Large intestine (tissue), 3 donors: ENCODE results near the gene TYSND1. TPM values are rescaled to one million over a fixed set of nuclear protein-coding genes. Genes with fewer than 3 reads are reported as not detected.
"Not testable (repeated sequence)": the region's sequence is repeated elsewhere in the genome, so short reads cannot be mapped to it uniquely, and the experiment has no call there.

Experiments
- DNase-seq, 2 donors: peaks; one replicate each; pipeline versions ENCODE4 v3.0.0 to v3.0.0-alpha.2; 2013
- H3K27ac ChIP-seq: one replicate; pipeline ENCODE4 v1.5.1; 2013; ENCODE audit warnings: low read length
- H3K27me3 ChIP-seq: 2 replicates; pipeline ENCODE4 v1.6.1; 2013; ENCODE audit warnings: low read length; ENCODE audit not compliant: control insufficient read depth, insufficient read depth
- H3K36me3 ChIP-seq: 2 replicates; pipeline ENCODE4 v1.6.1; 2013; ENCODE audit warnings: low read length; ENCODE audit not compliant: control insufficient read depth, insufficient read depth
- H3K4me1 ChIP-seq: one replicate; pipeline ENCODE4 v1.6.1; 2013; ENCODE audit warnings: low read length; ENCODE audit not compliant: control insufficient read depth, insufficient read depth
- H3K4me3 ChIP-seq: one replicate; pipeline ENCODE4 v1.5.1; 2013; ENCODE audit warnings: low read length
- H3K9me3 ChIP-seq: one replicate; pipeline ENCODE4 v1.6.1; 2013; ENCODE audit warnings: mild to moderate bottlenecking, low read depth, low read length, moderate library complexity; ENCODE audit not compliant: control insufficient read depth
- WGBS: methylation state at CpG from one replicate; pipeline ENCODE4 v1.1.5; 2013; ENCODE audit warnings: low lambda C conversion rate; ENCODE audit not compliant: insufficient coverage; 5-methylcytosine and 5-hydroxymethylcytosine counted together
- polyA plus RNA-seq: library from polyadenylated mRNA; unstranded; fragments of 120-200 nt; gene quantifications from one replicate; pipeline ENCODE4 v1.2.1, GENCODE V29; 2013

The TYSND1 gene
- polyA plus RNA-seq, 1 donor: 15.7 TPM

DNA sequence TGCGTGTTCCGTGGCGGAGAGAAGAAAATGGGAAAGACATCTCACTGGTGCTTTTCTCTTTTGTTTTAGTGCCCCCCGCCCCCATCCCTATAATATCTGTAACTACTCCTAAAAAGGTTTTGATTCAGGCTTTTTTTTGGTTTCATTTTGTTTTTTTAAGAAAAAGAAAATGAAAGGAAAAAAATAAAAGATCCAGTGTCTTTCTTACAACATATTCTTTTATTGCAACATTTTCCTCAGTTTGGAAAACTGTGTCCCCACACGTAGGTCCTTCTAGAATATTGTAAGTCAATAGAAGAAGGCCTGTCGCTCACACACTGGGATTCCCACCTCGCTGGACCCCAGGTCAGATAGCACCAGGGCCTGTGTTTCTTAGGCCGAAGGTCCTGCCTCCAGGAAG lies 34.4 kb downstream of the TYSND1 start:
- peaks cover 42% of the 10 kb centered on the region for H3K36me3 ChIP-seq
- DNase-seq: no peak
- no CpG with 5 or more reads among the region's 8 CpGs for WGBS
- H3K27ac ChIP-seq: no peak overlapping the region
- H3K9me3 ChIP-seq: no peaks in the 10 kb centered on the region
- no peak overlapping the region for H3K4me3 ChIP-seq
- H3K27me3 ChIP-seq: no peaks in the 10 kb centered on the region
- H3K4me1 ChIP-seq: no peaks in the 10 kb centered on the region

DNA sequence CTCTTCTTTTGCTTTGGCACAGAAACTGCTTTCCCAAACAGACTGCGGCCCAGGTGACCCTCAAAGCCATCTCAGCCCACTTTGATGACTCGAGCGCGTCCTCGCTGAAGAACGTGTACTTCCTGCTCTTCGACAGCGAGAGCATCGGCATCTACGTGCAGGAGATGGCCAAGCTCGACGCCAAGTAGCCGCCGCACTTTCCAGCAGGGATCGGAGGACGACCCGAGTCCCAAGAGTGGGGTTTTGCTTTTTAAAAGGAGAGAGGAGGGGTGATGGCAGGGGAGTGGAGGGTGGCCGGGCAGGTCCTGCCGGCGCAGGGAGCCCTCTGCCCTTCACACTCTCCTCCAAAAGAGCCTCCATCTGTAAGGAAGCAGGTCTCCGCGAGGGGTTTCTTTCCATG lies 35.0 kb downstream of the TYSND1 start:
- H3K9me3 ChIP-seq: no peaks in the 10 kb centered on the region
- no peak overlapping the region for H3K4me3 ChIP-seq
- no peak overlapping the region for H3K27ac ChIP-seq
- H3K27me3 ChIP-seq: no peaks in the 10 kb centered on the region
- WGBS: no CpG with 5 or more reads among the region's 22 CpGs
- H3K4me1 ChIP-seq: no peaks in the 10 kb centered on the region
- no peak for DNase-seq
- H3K36me3 ChIP-seq: peaks cover 42% of the 10 kb centered on the region

DNA sequence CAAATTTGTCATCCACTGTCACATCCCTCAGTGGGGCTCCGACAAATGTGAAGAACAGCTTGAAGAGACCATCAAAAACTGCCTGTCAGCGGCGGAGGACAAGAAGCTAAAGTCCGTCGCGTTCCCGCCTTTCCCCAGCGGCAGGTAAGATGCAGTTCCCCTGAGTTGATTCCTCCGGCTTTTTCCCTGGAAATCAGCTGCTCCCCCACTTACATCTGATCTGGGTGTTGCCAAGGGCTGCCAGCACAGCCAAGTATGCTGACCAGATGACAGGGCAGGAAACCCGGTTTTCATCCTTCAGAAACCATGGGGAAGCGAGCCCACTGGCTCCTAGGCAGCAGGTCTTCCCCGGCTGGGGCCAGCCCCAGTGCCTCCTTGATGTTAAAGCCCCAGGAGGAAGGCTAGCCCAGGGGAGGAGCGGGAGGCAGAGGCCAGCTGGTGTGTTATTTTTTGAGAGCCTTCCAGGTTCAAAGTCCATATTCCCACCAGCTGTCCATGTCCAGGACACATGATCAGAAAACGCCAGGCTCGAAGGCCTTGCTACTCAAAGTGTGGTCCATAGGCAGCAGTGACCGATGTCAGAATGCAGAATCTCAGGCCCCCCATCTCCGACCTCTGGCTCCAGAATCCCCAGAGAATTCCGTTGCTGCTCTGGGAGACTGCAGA lies 37.3 kb downstream of the TYSND1 start:
- H3K36me3 ChIP-seq: peaks cover 44% of the 10 kb centered on the region
- WGBS: no CpG with 5 or more reads among the region's 18 CpGs
- peak; percentile 22 to 58 for DNase-seq

DNA sequence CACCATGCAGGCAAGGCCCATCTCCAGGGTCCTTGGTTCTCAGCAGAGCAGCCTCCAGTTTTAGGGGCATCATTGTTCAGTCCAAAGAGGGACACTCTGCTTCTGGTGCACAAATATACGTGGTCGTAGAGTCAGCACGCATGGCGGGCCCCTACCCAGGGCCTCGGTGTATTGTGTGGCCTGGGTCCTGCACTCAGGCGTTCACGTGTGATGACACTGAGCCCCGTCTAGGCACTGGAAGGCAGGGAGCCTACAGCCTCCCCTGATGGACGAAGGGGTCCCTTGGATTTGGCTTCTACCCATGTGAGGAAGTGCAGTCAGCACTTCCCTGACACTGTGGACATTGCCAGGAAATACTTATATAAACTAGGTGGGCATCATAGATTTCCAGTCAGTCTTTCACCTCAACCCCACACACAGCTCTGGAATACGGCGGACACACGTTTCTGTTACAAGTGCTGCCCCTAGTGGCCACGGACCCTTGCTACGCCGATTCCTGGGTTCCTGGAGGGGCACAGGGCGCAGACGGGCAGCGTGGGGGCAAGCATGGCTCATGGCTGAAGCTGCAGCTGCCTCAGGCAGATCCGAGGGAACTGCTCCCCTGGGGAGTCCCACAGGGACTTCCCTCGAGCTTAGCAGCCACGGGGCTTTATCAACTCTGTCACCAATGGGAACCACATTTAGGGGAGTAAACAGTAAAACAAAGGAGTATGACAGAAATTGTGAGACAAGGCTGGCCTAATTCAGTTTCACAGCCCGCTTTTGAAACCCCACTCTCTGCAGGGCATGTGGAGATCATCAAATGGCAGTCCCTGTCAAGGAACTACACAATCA lies 39.3 kb downstream of the TYSND1 start:
- no peak for DNase-seq
- H3K27me3 ChIP-seq: no peaks in the 10 kb centered on the region
- no peak overlapping the region for H3K4me3 ChIP-seq
- no CpG with 5 or more reads among the region's 22 CpGs for WGBS
- no peaks in the 10 kb centered on the region for H3K4me1 ChIP-seq
- no peaks in the 10 kb centered on the region for H3K9me3 ChIP-seq
- H3K36me3 ChIP-seq: peaks cover 44% of the 10 kb centered on the region
- no peak overlapping the region for H3K27ac ChIP-seq

More for the DNA sequence above, 37.3 kb downstream of the TYSND1 start:
- H3K4me1 ChIP-seq: no peaks in the 10 kb centered on the region
- no peaks in the 10 kb centered on the region for H3K9me3 ChIP-seq
- H3K4me3 ChIP-seq: no peak overlapping the region
- no peak overlapping the region for H3K27ac ChIP-seq
- H3K27me3 ChIP-seq: no peaks in the 10 kb centered on the region

DNA sequence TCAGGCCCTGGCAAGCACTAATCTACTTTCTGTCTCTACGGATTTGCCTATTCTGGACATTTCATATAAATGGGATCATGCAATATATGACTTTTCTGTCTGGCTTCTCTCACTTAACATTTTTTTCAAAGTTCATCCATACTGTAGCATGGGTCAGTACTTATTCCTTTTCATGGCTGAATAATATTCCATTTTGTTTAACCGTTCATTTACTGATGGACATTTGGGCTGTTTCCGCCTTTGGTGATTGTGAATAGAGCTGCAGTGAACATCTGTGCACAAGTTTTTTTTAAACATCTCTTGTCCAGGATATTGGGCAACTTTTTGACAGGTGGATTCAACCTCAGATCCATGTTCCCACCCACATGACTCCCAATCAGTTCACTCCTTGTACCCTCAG lies 44.8 kb downstream of the TYSND1 start:
- H3K27me3 ChIP-seq: no peaks in the 10 kb centered on the region
- no peak for DNase-seq
- H3K27ac ChIP-seq: no peak overlapping the region
- H3K4me3 ChIP-seq: no peak overlapping the region
- 73% methylated on average over 3 of the region's 3 CpGs for WGBS
- H3K4me1 ChIP-seq: peaks cover 5% of the 10 kb centered on the region
- H3K36me3 ChIP-seq: peaks cover 63% of the 10 kb centered on the region
- no peaks in the 10 kb centered on the region for H3K9me3 ChIP-seq

DNA sequence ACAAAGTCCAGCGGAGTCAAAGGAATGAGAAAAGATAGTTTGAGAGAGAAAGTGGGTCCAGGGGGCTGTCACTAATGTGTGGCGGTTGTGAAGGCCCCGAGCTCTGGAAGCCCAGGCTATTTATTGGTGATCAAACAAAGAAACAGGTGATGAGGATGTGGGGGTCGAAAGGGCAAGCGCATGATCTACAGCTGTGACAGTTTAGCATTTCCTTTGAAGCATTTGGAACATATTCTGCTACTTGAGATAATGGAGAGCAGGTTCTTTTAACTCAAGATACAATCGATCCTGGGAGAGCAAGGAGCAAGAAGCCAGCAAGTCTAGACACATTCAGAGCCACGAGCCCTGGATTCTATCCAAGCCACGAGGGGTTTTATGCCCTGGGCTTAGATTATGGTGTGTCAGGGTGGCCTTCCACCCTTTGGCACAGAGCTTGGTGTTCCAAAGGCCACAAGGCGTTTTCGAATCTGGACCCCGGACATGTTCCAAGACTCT lies 45.4 kb downstream of the TYSND1 start:
- not testable (repeated sequence) for H3K9me3 ChIP-seq, H3K27me3 ChIP-seq, H3K4me3 ChIP-seq, H3K27ac ChIP-seq, DNase-seq, H3K4me1 ChIP-seq
- 60% methylated on average over 1 of the region's 11 CpGs for WGBS
- peaks cover 63% of the 10 kb centered on the region for H3K36me3 ChIP-seq

DNA sequence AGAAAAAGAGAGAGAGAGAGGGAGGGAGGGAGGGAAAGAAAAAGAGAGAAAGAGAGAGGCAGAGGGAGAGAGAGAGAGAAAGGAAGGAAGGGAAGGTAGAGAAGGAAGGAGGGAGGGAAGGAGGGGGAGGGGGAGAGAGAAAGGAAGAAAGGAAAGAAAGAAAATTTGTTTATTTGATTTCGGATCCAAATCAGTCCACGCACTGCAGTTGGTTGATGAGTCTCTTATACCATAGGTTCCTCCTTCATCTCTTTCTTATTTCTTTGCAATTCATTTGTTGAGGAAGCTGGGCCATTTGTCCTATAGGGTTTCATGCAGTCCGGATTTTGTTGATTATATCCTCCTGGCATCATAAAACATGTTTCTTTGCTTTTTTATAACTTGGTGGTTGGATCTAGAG lies 48.2 kb downstream of the TYSND1 start:
- Histone ChIP-seq H3K27me3 (no peaks in the 10 kb centered on the region), H3K9me3 (no peaks in the 10 kb centered on the region), H3K4me1 (peaks cover 8% of the 10 kb centered on the region), H3K36me3 (peaks cover 78% of the 10 kb centered on the region), H3K4me3 (no peak overlapping the region), H3K27ac (no peak overlapping the region)
- WGBS: no CpG with 5 or more reads among the region's 3 CpGs
- no peak for DNase-seq

DNA sequence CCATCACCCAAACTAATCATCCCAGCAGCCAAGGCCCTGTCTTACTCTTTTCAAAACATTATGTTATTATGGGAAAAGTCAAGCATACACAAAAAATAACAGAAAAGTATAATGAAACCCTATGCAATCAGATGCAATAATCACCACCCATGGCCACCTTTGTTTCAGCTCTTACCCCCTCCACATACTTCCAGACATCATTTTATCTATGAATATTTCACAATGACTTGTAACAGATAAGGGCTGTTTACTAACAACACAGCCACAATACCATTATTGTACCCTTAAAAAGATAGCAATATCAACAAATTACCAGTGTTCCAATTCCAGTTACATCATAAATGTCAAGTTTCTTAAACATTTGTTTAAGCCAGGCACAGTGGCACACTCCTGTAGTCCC lies 49.0 kb downstream of the TYSND1 start:
- no peaks in the 10 kb centered on the region for H3K9me3 ChIP-seq
- no peak overlapping the region for H3K4me3 ChIP-seq
- peaks cover 72% of the 10 kb centered on the region for H3K36me3 ChIP-seq
- no peak for DNase-seq
- no peak overlapping the region for H3K27ac ChIP-seq
- peaks cover 16% of the 10 kb centered on the region for H3K4me1 ChIP-seq
- H3K27me3 ChIP-seq: no peaks in the 10 kb centered on the region

DNA sequence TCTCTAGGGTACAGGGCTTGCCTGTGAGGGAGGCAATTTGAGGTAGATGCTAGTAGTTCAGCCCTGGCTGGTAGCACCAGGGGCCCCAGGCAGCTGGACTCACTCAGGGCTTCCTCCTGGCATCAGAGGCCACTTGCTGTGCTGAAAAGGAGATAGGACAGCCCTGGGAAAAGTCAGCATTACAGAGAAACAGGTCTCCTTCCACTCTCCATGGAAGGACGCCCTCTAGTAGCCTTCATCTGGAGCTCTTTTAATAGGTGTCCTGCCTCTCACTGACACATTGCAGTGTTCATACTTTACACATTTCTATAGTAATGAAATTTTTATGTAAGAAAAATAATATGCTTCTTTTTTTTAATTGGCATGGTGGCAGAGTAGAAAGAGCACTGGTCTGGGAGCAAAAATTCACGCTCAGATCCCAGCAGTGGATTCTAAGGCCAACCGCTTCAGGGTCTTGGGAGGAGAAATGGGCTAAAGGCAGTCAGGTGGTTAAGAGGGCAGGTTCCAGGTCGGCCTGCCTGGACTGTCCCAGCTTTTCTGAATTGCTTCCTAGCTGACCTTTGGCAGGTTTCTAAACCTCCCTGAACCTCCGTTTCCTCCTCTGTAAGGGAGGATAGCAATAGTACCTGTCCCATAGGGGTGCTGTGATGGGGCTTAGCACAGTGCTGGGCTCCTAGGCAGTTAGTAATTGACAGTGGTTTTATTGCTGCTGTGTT lies 49.6 kb downstream of the TYSND1 start:
- Histone ChIP-seq H3K36me3 (peaks cover 67% of the 10 kb centered on the region), H3K4me1 (peaks cover 22% of the 10 kb centered on the region), H3K27me3 (no peaks in the 10 kb centered on the region), H3K9me3 (no peaks in the 10 kb centered on the region), H3K4me3 (no peak overlapping the region), H3K27ac (peak overlapping the region; percentile 28)
- DNase-seq: peak in 1 of 2 donors; percentile 34
- WGBS: no CpG with 5 or more reads among the region's 5 CpGs

DNA sequence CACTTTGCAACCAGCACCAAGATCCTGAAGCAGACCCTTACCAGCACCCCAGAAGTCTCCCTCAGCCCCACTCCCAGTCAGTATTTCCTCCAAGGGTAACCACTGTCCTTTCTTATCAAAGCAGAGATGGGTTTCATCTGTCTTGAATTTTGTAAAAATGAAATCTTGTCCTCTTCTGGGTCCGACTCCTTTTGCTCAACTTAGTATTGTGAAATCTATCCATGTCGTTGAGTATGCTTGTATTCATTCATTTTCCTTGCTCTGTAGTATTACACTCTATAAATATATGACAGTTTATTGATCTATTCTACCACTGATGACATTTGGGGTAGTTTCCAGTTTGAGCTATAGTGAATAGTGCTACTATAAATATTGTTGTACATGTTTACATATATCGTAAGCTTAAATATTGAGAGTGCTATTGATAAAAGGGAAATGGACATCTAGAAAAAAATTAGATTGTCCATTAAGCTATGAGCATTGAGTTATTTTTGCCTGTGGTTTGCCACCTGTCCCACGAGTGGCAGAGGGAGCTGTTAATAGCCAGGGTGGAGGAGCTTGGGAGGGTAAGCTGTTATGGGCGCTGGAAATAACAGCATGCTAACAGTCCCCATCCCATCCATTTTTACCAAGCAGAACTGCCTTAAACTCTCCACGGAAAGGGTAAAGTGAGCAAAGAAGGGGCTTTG lies 50.3 kb downstream of the TYSND1 start:
- H3K9me3 ChIP-seq: no peaks in the 10 kb centered on the region
- no peaks in the 10 kb centered on the region for H3K27me3 ChIP-seq
- H3K4me1 ChIP-seq: peaks cover 29% of the 10 kb centered on the region
- H3K36me3 ChIP-seq: peaks cover 60% of the 10 kb centered on the region
- 83% methylated on average over 2 of the region's 6 CpGs for WGBS
- no peak overlapping the region for H3K4me3 ChIP-seq
- DNase-seq: no peak
- H3K27ac ChIP-seq: no peak overlapping the region
